Islet precursor cell (in vitro differentiated cells): ENCODE data around the gene CRELD1.

Experiments used
- DNase-seq: peaks from one replicate; pipeline ENCODE4 v3.0.0-alpha.2; 2018

The CRELD1 gene

GRCh38 chr3:9906480-9906879 is 27.2 kb upstream of the CRELD1 start:
- DNase-seq: no peak

- DNase-seq: no peak
Measured at GRCh38 chr3:9908286-9908685, 25.3 kb upstream of the CRELD1 start.

GRCh38 chr3:9909221-9910013 is 24.2 kb upstream of the CRELD1 start:
- no peak for DNase-seq

- no peak for DNase-seq
Measured at GRCh38 chr3:9911863-9912262, 21.8 kb upstream of the CRELD1 start.

- DNase-seq: no peak
Measured at GRCh38 chr3:9912294-9912935, 21.2 kb upstream of the CRELD1 start.

- no peak for DNase-seq
Measured at GRCh38 chr3:9913601-9914000, 20.0 kb upstream of the CRELD1 start.

GRCh38 chr3:9914011-9914410 is 19.6 kb upstream of the CRELD1 start:
- DNase-seq: no peak

GRCh38 chr3:9914559-9915253 is 18.9 kb upstream of the CRELD1 start:
- DNase-seq: no peak

GRCh38 chr3:9915254-9916141 is 18.1 kb upstream of the CRELD1 start:
- DNase-seq: peak; percentile 86

GRCh38 chr3:9916346-9916733 is 17.3 kb upstream of the CRELD1 start:
- no peak for DNase-seq

- DNase-seq: peak; percentile 98
Measured at GRCh38 chr3:9916734-9917680, 16.6 kb upstream of the CRELD1 start, which contains the start of gene IL17RC. Gene IL17RC, plus strand, starts transcription at chr3:9917098. Its CDS starts 218 bp downstream, at chr3:9917316.

GRCh38 chr3:9917820-9918219 is 15.8 kb upstream of the CRELD1 start:
- no peak for DNase-seq

- DNase-seq: no peak
Measured at GRCh38 chr3:9918261-9919038, 15.2 kb upstream of the CRELD1 start.

- DNase-seq: no peak
Measured at GRCh38 chr3:9928158-9928557, 5.5 kb upstream of the CRELD1 start.

- DNase-seq: no peak
Measured at GRCh38 chr3:9930804-9931418, 2.7 kb upstream of the CRELD1 start.

GRCh38 chr3:9932535-9932842 is 1.1 kb upstream of the CRELD1 start:
- DNase-seq: no peak

- DNase-seq: peak; percentile 93
Measured at GRCh38 chr3:9932843-9933560, 632 bp upstream of the CRELD1 start.

- DNase-seq: no peak
Measured at GRCh38 chr3:9934235-9934621, 594 bp downstream of the CRELD1 start.

- DNase-seq: no peak
Measured at GRCh38 chr3:9934993-9935392, 1.4 kb downstream of the CRELD1 start.

- no peak for DNase-seq
Measured at GRCh38 chr3:9935966-9936510, 2.4 kb downstream of the CRELD1 start.
